Stimulated activated CD8-positive, alpha-beta memory T cell treated with anti-CD3 and anti-CD28 coated beads, Interleukin-12 subunit alpha, Interleukin-12 subunit beta, amount 100 ng/mL, for 1 hour (primary cell): ENCODE measurements around the gene RARB.

Experiments used
- DNase-seq: peaks from one replicate; pipeline ENCODE4 v3.0.0-alpha.2; 2020; ENCODE audit warnings: low read depth

Gene RARB

GRCh38 chr3:25508433-25508832, 80.4 kb downstream of the RARB start:
- DNase-seq, result no peak

- no peak for DNase-seq
These were observed 80.8 kb downstream of the RARB start for GRCh38 chr3:25508901-25509300.

GRCh38 chr3:25510797-25511196, 82.7 kb downstream of the RARB start:
- DNase-seq, result no peak

- no peak for DNase-seq
These were observed 84.1 kb downstream of the RARB start for GRCh38 chr3:25511972-25512721.

- no peak for DNase-seq
These were observed 85.7 kb downstream of the RARB start for GRCh38 chr3:25513642-25514266.

- DNase-seq, result no peak
These were observed 87.1 kb downstream of the RARB start for GRCh38 chr3:25515171-25515570.

- no peak for DNase-seq
These were observed 93.0 kb downstream of the RARB start for GRCh38 chr3:25520926-25521559.

- no peak for DNase-seq
These were observed 99.3 kb downstream of the RARB start for GRCh38 chr3:25527336-25527735.

- DNase-seq, result no peak
These were observed 99.7 kb downstream of the RARB start for GRCh38 chr3:25527801-25528200.

GRCh38 chr3:25531971-25532370, 103.9 kb downstream of the RARB start:
- DNase-seq, result no peak

GRCh38 chr3:25532431-25533162, 104.5 kb downstream of the RARB start:
- DNase-seq, result no peak

GRCh38 chr3:25533399-25533798, 105.3 kb downstream of the RARB start:
- no peak for DNase-seq

- no peak for DNase-seq
These were observed 105.9 kb downstream of the RARB start for GRCh38 chr3:25534007-25534406.

- DNase-seq, result no peak
These were observed 108.7 kb downstream of the RARB start for GRCh38 chr3:25536521-25537391.

- DNase-seq, result no peak
These were observed 109.5 kb downstream of the RARB start for GRCh38 chr3:25537516-25537915.

GRCh38 chr3:25540273-25540672, 112.2 kb downstream of the RARB start:
- DNase-seq, result no peak

GRCh38 chr3:25542492-25543039, 114.5 kb downstream of the RARB start:
- no peak for DNase-seq

GRCh38 chr3:25547103-25547502, 119.0 kb downstream of the RARB start:
- DNase-seq, result no peak

- DNase-seq, result no peak
These were observed 120.0 kb downstream of the RARB start for GRCh38 chr3:25547943-25548674.

GRCh38 chr3:25548836-25549235, 120.8 kb downstream of the RARB start:
- DNase-seq, result no peak

- no peak for DNase-seq
These were observed 124.2 kb downstream of the RARB start for GRCh38 chr3:25552251-25552650.
